LNCaP clone FGC (cell line): ENCODE results near the gene PDGFC.
A peak's percentile ranks its signal among the peaks of the same experiment; 100 is the strongest.

ENCODE experiments used
- DNase-seq: peaks from one replicate; pipeline ENCODE4 v3.0.0-alpha.2; 2011; ENCODE audit warnings: low read depth
- H3K4me3 ChIP-seq: 2 replicates; pipeline ENCODE4 v1.5.1; 2011; ENCODE audit warnings: mild to moderate bottlenecking, low read depth, low read length, control low read depth
- CTCF ChIP-seq: IDR thresholded peaks from 2 replicates; pipeline ENCODE4 v1.5.1; 2012; ENCODE audit warnings: mild to moderate bottlenecking; ENCODE audit not compliant: control insufficient read depth, insufficient read depth; ENCODE audit errors: extremely low read depth

PDGFC gene

GRCh38 chr4:156954587-156954986 lies 17.0 kb downstream of the PDGFC start:
- no peak for TF ChIP-seq CTCF
- DNase-seq, result no peak
- H3K4me3 ChIP-seq, result no peak overlapping the region

- TF ChIP-seq CTCF, result no peak
- no peak overlapping the region for H3K4me3 ChIP-seq
- DNase-seq, result no peak
Observed at GRCh38 chr4:156953951-156954350, 17.6 kb downstream of the PDGFC start.

- H3K4me3 ChIP-seq, result no peak overlapping the region
- TF ChIP-seq CTCF, result no peak
- no peak for DNase-seq
Observed at GRCh38 chr4:156953001-156953400, 18.6 kb downstream of the PDGFC start.

GRCh38 chr4:156952078-156952759 lies 19.4 kb downstream of the PDGFC start:
- DNase-seq, result no peak
- TF ChIP-seq CTCF, result no peak
- H3K4me3 ChIP-seq, result no peak overlapping the region

- peak; percentile 15 for DNase-seq
- no peak for TF ChIP-seq CTCF
Observed at GRCh38 chr4:156950948-156951347, 20.7 kb downstream of the PDGFC start.

GRCh38 chr4:156950090-156950489 lies 21.5 kb downstream of the PDGFC start:
- no peak for DNase-seq
- H3K4me3 ChIP-seq, result no peak overlapping the region
- no peak for TF ChIP-seq CTCF

More at GRCh38 chr4:156950948-156951347, 20.7 kb downstream of the PDGFC start:
- no peak overlapping the region for H3K4me3 ChIP-seq

- H3K4me3 ChIP-seq, result no peak overlapping the region
- TF ChIP-seq CTCF, result no peak
- no peak for DNase-seq
Observed at GRCh38 chr4:156949373-156949814, 22.2 kb downstream of the PDGFC start.
